OCI-LY1 (cell line): ENCODE data around the gene SPRED2.

Source experiments
- H2AFZ ChIP-seq: fragments of 200-600 bp; sonication (generic), shearing (Covaris generic); 2 replicates; pipeline ENCODE4 v1.6.0; 2014; ENCODE audit warnings: antibody characterized with exemption, mild to moderate bottlenecking, low read length
- H3F3A ChIP-seq: fragments of 200-600 bp; sonication (generic), shearing (Covaris generic); 2 replicates; pipeline ENCODE4 v1.6.0; 2014; ENCODE audit warnings: mild to moderate bottlenecking, antibody characterized with exemption, low read length, moderate library complexity; ENCODE audit not compliant: insufficient read depth
- H3K27ac ChIP-seq: fragments of 200-600 bp; sonication (generic); 2 replicates; pipeline ENCODE4 v1.5.1; 2014; ENCODE audit warnings: low read length, mixed run types, mild to moderate bottlenecking, low read depth; ENCODE audit not compliant: poor library complexity, severe bottlenecking
- H3K27me3 ChIP-seq: fragments of 200-600 bp; sonication (generic); 2 replicates; pipeline ENCODE4 v1.6.0; 2014; ENCODE audit warnings: antibody characterized with exemption, mild to moderate bottlenecking, low read length, moderate library complexity; ENCODE audit not compliant: insufficient read depth
- H3K36me3 ChIP-seq: fragments of 200-600 bp; sonication (generic); 2 replicates; pipeline ENCODE4 v1.6.1; 2014; ENCODE audit warnings: mild to moderate bottlenecking, antibody characterized with exemption, low read length, moderate library complexity, mixed read lengths; ENCODE audit not compliant: insufficient read depth
- H3K4me1 ChIP-seq: fragments of 200-600 bp; sonication (generic); 2 replicates; pipeline ENCODE4 v1.5.1; 2014; ENCODE audit warnings: mild to moderate bottlenecking, low read length, moderate library complexity; ENCODE audit not compliant: insufficient read depth, severe bottlenecking
- H3K4me2 ChIP-seq: fragments of 200-600 bp; sonication (generic), shearing (Covaris generic); 2 replicates; pipeline ENCODE4 v1.6.1; 2014; ENCODE audit warnings: low read length
- H3K4me3 ChIP-seq: fragments of 200-600 bp; sonication (generic); 2 replicates; pipeline ENCODE4 v1.5.1; 2014; ENCODE audit warnings: low read length, low read depth, mild to moderate bottlenecking, mixed read lengths; ENCODE audit not compliant: poor library complexity, severe bottlenecking
- H3K79me2 ChIP-seq: fragments of 200-600 bp; shearing (Covaris generic); 2 replicates; pipeline ENCODE4 v1.6.1; 2016; ENCODE audit warnings: mixed run types, low read length, mixed read lengths; ENCODE audit not compliant: insufficient read depth
- H3K9ac ChIP-seq: fragments of 200-600 bp; sonication (generic), shearing (Covaris generic); 2 replicates; pipeline ENCODE4 v1.6.1; 2014; ENCODE audit warnings: mild to moderate bottlenecking, low read length, mixed read lengths
- H3K9me2 ChIP-seq: fragments of 200-600 bp; sonication (generic), shearing (Covaris generic); 2 replicates; pipeline ENCODE4 v1.6.1; 2014; ENCODE audit warnings: low read depth, mild to moderate bottlenecking, low read length, mixed read lengths
- H3K9me3 ChIP-seq: fragments of 200-600 bp; shearing (Covaris generic); 2 replicates; pipeline ENCODE4 v1.6.1; 2014; ENCODE audit warnings: low read length, mixed read lengths
- H4K20me1 ChIP-seq: fragments of 200-600 bp; sonication (generic), shearing (Covaris generic); 2 replicates; pipeline ENCODE4 v1.6.0; 2016; ENCODE audit warnings: mild to moderate bottlenecking, low read length; ENCODE audit not compliant: insufficient read depth
- CTCF ChIP-seq: fragments of 200-600 bp; sonication (generic), shearing (Covaris generic); IDR thresholded peaks from 2 replicates; pipeline ENCODE4 v1.5.1; 2017; ENCODE audit warnings: mild to moderate bottlenecking, antibody characterized with exemption, low read length, moderate library complexity, mixed read lengths
- EZH2 ChIP-seq: fragments of 200-600 bp; sonication (generic), shearing (Covaris generic); IDR thresholded peaks from 2 replicates; pipeline ENCODE4 v1.8.0; 2017; ENCODE audit warnings: borderline replicate concordance, mixed run types, mild to moderate bottlenecking, antibody characterized with exemption, low read length, moderate library complexity, mixed read lengths

The SPRED2 gene

GRCh38 chr2:65431421-65432226 lies 775 bp downstream of the SPRED2 start:
- Histone ChIP-seq H2AFZ (no peak overlapping the region), H3K4me2 (peak overlapping the region; percentile 64), H3K79me2 (peaks cover 35% of the 10 kb centered on the region), H3K27me3 (no peaks in the 10 kb centered on the region), H3K9me2 (no peaks in the 10 kb centered on the region), H3K4me3 (peak overlapping the region; percentile 68), H3F3A (peaks cover 11% of the 10 kb centered on the region), H3K4me1 (peaks cover 46% of the 10 kb centered on the region), H3K36me3 (peaks cover 7% of the 10 kb centered on the region; the same call in 1 of the 2 replicates), H3K27ac (peak overlapping the region; percentile 81), H3K9ac (peak overlapping the region; percentile 66), H3K9me3 (no peaks in the 10 kb centered on the region), H4K20me1 (no peaks in the 10 kb centered on the region)
- TF ChIP-seq CTCF = no peak
- TF ChIP-seq EZH2 = no peak

GRCh38 chr2:65430603-65431420 lies 1.6 kb downstream of the SPRED2 start:
- Histone ChIP-seq H3K9me2 (no peaks in the 10 kb centered on the region), H3K36me3 (peaks cover 7% of the 10 kb centered on the region; the same call in 1 of the 2 replicates), H3K27me3 (no peaks in the 10 kb centered on the region), H3K9me3 (no peaks in the 10 kb centered on the region), H3K79me2 (peaks cover 43% of the 10 kb centered on the region), H3F3A (peaks cover 11% of the 10 kb centered on the region), H2AFZ (no peak overlapping the region), H3K27ac (peak overlapping the region; percentile 81), H3K4me1 (peaks cover 50% of the 10 kb centered on the region), H3K4me2 (peak overlapping the region; percentile 64), H4K20me1 (no peaks in the 10 kb centered on the region), H3K4me3 (peak overlapping the region; percentile 68), H3K9ac (peak overlapping the region; percentile 66)
- TF ChIP-seq EZH2 (no peak), CTCF (no peak)

DNA sequence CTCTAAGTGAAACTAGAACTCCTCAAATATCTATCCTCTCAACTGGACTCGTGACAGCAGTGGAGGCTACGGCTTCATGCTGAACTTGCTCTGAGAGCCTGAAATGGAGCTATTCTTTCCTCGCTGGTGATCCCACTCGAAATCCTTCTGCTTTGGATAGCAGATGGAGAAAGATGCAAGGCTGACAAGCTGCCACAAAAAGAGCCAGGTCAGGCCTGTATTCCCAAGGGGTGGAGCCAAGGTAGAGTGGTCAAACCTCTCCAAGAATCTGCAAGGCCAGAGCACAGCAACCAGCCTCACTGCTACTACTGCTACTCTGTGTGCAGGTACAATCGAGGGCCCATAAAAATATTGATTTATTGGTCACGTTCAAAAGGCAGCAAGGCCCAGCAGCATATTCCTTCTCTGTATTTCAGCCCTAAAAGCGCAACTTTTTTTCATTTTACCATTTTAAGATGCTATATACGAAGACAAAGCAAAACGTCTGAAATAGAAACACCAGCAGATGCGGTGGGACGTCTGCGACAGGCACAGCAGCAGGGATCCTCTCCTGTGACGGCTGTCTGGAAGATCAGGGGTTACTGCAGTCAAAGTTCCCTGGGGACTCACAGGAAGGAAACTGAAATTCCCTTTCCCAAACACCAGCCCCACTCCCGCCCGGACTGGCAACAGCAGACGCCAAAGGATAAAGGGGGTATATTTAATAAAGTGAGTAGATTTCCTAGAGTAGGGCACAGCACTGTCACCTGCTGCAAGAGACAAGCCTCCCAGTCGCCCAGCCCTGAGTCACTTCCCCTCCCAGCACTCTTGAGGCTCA lies 2.4 kb downstream of the SPRED2 start:
- Histone ChIP-seq H3F3A (peaks cover 6% of the 10 kb centered on the region), H3K9me2 (no peaks in the 10 kb centered on the region), H3K27ac (no peak overlapping the region), H3K36me3 (peaks cover 7% of the 10 kb centered on the region; the same call in 1 of the 2 replicates), H4K20me1 (no peaks in the 10 kb centered on the region), H3K9ac (peak overlapping the region; percentile 66; the same call in 1 of the 2 replicates), H3K27me3 (no peaks in the 10 kb centered on the region), H3K4me2 (peak overlapping the region; percentile 64), H2AFZ (no peak overlapping the region), H3K4me3 (peak overlapping the region; percentile 68), H3K9me3 (no peaks in the 10 kb centered on the region), H3K4me1 (peaks cover 51% of the 10 kb centered on the region), H3K79me2 (peaks cover 52% of the 10 kb centered on the region)
- TF ChIP-seq EZH2 (no peak), CTCF (no peak)
